A549 (cell line): ENCODE results near the gene PKD2L1. TPM values are rescaled to one million over a fixed set of nuclear protein-coding genes. Genes with fewer than 3 reads are reported as not detected.
"Not testable (repeated sequence)": the region's sequence is repeated elsewhere in the genome, so short reads cannot be mapped to it uniquely, and the experiment has no call there.

Experiments used
- ATAC-seq, 2 experiments: fragments of 200-7000 bp in 1 of 2; fragments of >200 bp in 1 of 2; cut with Nextera tagmentation in 1 of 2; cut with Tn5 transposase in 1 of 2; 3 replicates each; pipeline versions ENCODE4 v1.8.0 to v1.9.1; 2018 to 2020; ENCODE audit warnings: mild to moderate bottlenecking in 1 of 2, moderate library complexity in 1 of 2
- CTCF ChIA-PET: fragments of 300-600 bp; sonication (Branson Sonifier 250); formaldehyde crosslinking; extraction: SDS; loops from one replicate; lab custom pipeline; 2021; ENCODE audit warnings: antibody characterized with exemption, inconsistent platforms; lab: Yijun Ruan, JAX
- POLR2A ChIA-PET: fragments of 350-600 bp; formaldehyde crosslinking; extraction: SDS; loops from one replicate; lab custom pipeline; 2021; ENCODE audit warnings: antibody characterized with exemption, inconsistent platforms; lab: Yijun Ruan, JAX
- DNase-seq, 2 experiments: peaks; one replicate each; pipeline versions ENCODE4 v3.0.0 to v3.0.0-alpha.2; 2011 to 2016; ENCODE audit warnings: low read depth in 1 of 2, low spot score in 1 of 2
- FAIRE-seq: peaks from 2 replicates; lab custom pipeline; 2011; peaks lifted over from hg19 to GRCh38; lab: Jason Lieb, UNC
- H3K27ac ChIP-seq, 2 experiments: fragments of >200 bp; sonication (Bioruptor Twin); formaldehyde crosslinking; 3 replicates each; pipeline ENCODE4 v1.5.1; 2016 to 2017
- H3K4me1 ChIP-seq: fragments of >200 bp; sonication (Bioruptor Twin); formaldehyde crosslinking; 3 replicates; pipeline ENCODE4 v1.6.1; 2016
- H3K4me2 ChIP-seq: fragments of >200 bp; sonication (Bioruptor Twin); formaldehyde crosslinking; 3 replicates; pipeline ENCODE4 v1.6.1; 2016
- H3K4me3 ChIP-seq: fragments of >200 bp; sonication (Bioruptor Twin); formaldehyde crosslinking; 3 replicates; pipeline ENCODE4 v1.5.1; 2016
- H3K9me3 ChIP-seq: fragments of >200 bp; sonication (Bioruptor Twin); formaldehyde crosslinking; 3 replicates; pipeline ENCODE4 v1.6.1; 2016
- ATOH8 ChIP-seq: fragments of 250-450 bp; sonication (Bioruptor Pico); IDR thresholded peaks from 2 replicates; pipeline ENCODE4 v1.5.0; 2020; ENCODE audit warnings: low read depth, mild to moderate bottlenecking, moderate library complexity
- CEBPB ChIP-seq, 2 experiments: fragments of >200 bp in 1 of 2; sonication (Bioruptor Twin) in 1 of 2; formaldehyde crosslinking in 1 of 2; IDR thresholded peaks; 2 replicates each; pipeline ENCODE4 v1.6.1; 2012 to 2016
- EP300 ChIP-seq, 2 experiments: fragments of >200 bp; sonication (Bioruptor Twin); formaldehyde crosslinking; IDR thresholded peaks; 2 replicates in 1 of 2; 3 replicates in 1 of 2; pipeline ENCODE4 v1.6.1; 2016 to 2017
- HES2 ChIP-seq: fragments of >200 bp; sonication (Bioruptor Twin); formaldehyde crosslinking; IDR thresholded peaks from 2 replicates; pipeline ENCODE4 v1.6.1; 2016
- HOXA7 ChIP-seq: fragments of 250-450 bp; sonication (Bioruptor Pico); IDR thresholded peaks from 2 replicates; pipeline ENCODE4 v1.5.0; 2020; ENCODE audit warnings: mild to moderate bottlenecking, moderate library complexity
- HOXB5 ChIP-seq: fragments of 250-450 bp; sonication (Bioruptor Pico); IDR thresholded peaks from 2 replicates; pipeline ENCODE4 v1.5.0; 2020; ENCODE audit warnings: mild to moderate bottlenecking, moderate library complexity
- JUNB ChIP-seq: fragments of >200 bp; sonication (Bioruptor Twin); formaldehyde crosslinking; IDR thresholded peaks from 2 replicates; pipeline ENCODE4 v1.6.1; 2016
- MYC ChIP-seq: IDR thresholded peaks from 2 replicates; pipeline ENCODE4 v1.6.1; 2012; ENCODE audit warnings: mild to moderate bottlenecking, inconsistent platforms, low read length, improper control_type of control experiment, borderline replicate concordance
- NFE2L2 ChIP-seq: fragments of 150-350 bp; conservative IDR thresholded peaks from 2 replicates; pipeline ENCODE4 v1.6.1; 2014; ENCODE audit warnings: low read length
- PHF8 ChIP-seq: fragments of 200-600 bp; sonication (generic); IDR thresholded peaks from 2 replicates; pipeline ENCODE4 v1.6.1; 2016; ENCODE audit warnings: low read depth, mild to moderate bottlenecking, antibody characterized with exemption, moderate library complexity, borderline replicate concordance
- RCOR1 ChIP-seq: fragments of 150-350 bp; IDR thresholded peaks from 2 replicates; pipeline ENCODE4 v1.6.1; 2014; ENCODE audit warnings: antibody characterized with exemption, low read length, low read depth
- SREBF2 ChIP-seq: fragments of 450-650 bp; IDR thresholded peaks from 2 replicates; pipeline ENCODE4 v1.6.1; 2014; ENCODE audit warnings: mild to moderate bottlenecking, moderate library complexity
- ZSCAN20 ChIP-seq: fragments of 250-450 bp; sonication (Bioruptor Pico); IDR thresholded peaks from 2 replicates; pipeline ENCODE4 v1.8.0; 2022; ENCODE audit warnings: mild to moderate bottlenecking, moderate library complexity
- WGBS: methylation state at CpG from one replicate; pipeline ENCODE4 v1.1.6; 2017; ENCODE audit errors: missing lambda C conversion rate; 5-methylcytosine and 5-hydroxymethylcytosine counted together
- polyA plus RNA-seq, 4 experiments: library from polyadenylated mRNA; depleted of rRNA in 3 of 4; stranded (reverse); fragments of >200 nt; fragmentation: RNase III in 1 of 4; extraction: RNeasy Plus Mini Kit Qiagen cat#74134 plus additional on column Dnase treatment in 1 of 4; gene quantifications; 2 replicates in 3 of 4; 3 replicates in 1 of 4; pipeline ENCODE4 v1.2.3, GENCODE V29; 2011 to 2017
- TF ChIP-seq, protein P1 (sequence below): fragments of >200 bp; sonication (Bioruptor Twin); formaldehyde crosslinking; IDR thresholded peaks from 3 replicates; pipeline ENCODE4 v1.6.1; 2016
- TF ChIP-seq, protein P2 (sequence below): fragments of 450-650 bp; IDR thresholded peaks from 2 replicates; pipeline ENCODE4 v1.6.1; 2014; ENCODE audit warnings: antibody characterized with exemption

PKD2L1 gene
- polyA plus RNA-seq, 2 of the 4 experiments (the other 2 are of a cell fraction), result 0.06 to 0.10 TPM

- peak in 1 of 2 experiments; percentile 14; a peak in 1 of 6 replicates for ATAC-seq
- TF ChIP-seq EP300 (IDR thresholded peaks at IDR 0.05) (no peak), HOXA7 (CRISPR knock-in tag) (no peak), ATOH8 (no peak), SREBF2 (no peak), HOXB5 (CRISPR knock-in tag) (no peak), HES2 (no peak), MYC (no peak)
- TF ChIP-seq, protein P1, sequence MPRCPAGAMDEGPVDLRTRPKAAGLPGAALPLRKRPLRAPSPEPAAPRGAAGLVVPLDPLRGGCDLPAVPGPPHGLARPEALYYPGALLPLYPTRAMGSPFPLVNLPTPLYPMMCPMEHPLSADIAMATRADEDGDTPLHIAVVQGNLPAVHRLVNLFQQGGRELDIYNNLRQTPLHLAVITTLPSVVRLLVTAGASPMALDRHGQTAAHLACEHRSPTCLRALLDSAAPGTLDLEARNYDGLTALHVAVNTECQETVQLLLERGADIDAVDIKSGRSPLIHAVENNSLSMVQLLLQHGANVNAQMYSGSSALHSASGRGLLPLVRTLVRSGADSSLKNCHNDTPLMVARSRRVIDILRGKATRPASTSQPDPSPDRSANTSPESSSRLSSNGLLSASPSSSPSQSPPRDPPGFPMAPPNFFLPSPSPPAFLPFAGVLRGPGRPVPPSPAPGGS, result no peak
- TF ChIP-seq, protein P2, sequence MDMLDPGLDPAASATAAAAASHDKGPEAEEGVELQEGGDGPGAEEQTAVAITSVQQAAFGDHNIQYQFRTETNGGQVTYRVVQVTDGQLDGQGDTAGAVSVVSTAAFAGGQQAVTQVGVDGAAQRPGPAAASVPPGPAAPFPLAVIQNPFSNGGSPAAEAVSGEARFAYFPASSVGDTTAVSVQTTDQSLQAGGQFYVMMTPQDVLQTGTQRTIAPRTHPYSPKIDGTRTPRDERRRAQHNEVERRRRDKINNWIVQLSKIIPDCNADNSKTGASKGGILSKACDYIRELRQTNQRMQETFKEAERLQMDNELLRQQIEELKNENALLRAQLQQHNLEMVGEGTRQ, result no peak
- CTCF ChIA-PET, result interaction anchor here (0.7 to 2.5 kb wide), 5 partner anchors 13 to 211 kb away, joined by 3 to 10 read pairs (median 4); no protein-coding TSS in a partner anchor
- Histone ChIP-seq H3K4me2 (no peak overlapping the region), H3K27ac (no peak overlapping the region), H3K4me1 (peaks cover 31% of the 10 kb centered on the region), H3K4me3 (no peak overlapping the region), H3K9me3 (no peaks in the 10 kb centered on the region)
- 56% methylated on average over 7 of the region's 9 CpGs for WGBS
- POLR2A ChIA-PET, result interaction anchor here (0.9 kb wide), 1 partner anchor 76 kb away, joined by 3 read pairs; no protein-coding TSS in a partner anchor
- no peak for DNase-seq
- FAIRE-seq, result no peak
Observed at GRCh38 chr10:100297242-100297641, 32.8 kb downstream of the PKD2L1 start.

GRCh38 chr10:100293066-100293465, 37.0 kb downstream of the PKD2L1 start:
- H3K27ac ChIP-seq, result peak overlapping the region in 1 of 2 experiments; percentile 6; a peak in 1 of 6 replicates
- no peak overlapping the region for H3K4me3 ChIP-seq
- FAIRE-seq (no peak), DNase-seq (no peak), ATAC-seq (no peak)
- H3K4me1 ChIP-seq, result peaks cover 13% of the 10 kb centered on the region; the same call in 2 of the 3 replicates
- H3K4me2 ChIP-seq, result no peak overlapping the region
- ChIA-PET CTCF (interaction anchor here (1.3 to 1.4 kb wide), 2 partner anchors 141 to 226 kb away, joined by 4 to 6 read pairs; no protein-coding TSS in a partner anchor), POLR2A (no interaction called here)
- TF ChIP-seq ZSCAN20 (CRISPR knock-in tag) (no peak), CEBPB (IDR thresholded peaks at IDR 0.05) (peak in 1 of 2 experiments; percentile 45; a peak in 2 of 4 replicates)
- no peaks in the 10 kb centered on the region for H3K9me3 ChIP-seq

- DNase-seq, H3K4me3 ChIP-seq, FAIRE-seq, ATAC-seq, POLR2A ChIA-PET, H3K9me3 ChIP-seq, H3K27ac ChIP-seq: not testable (repeated sequence)
- H3K4me2 ChIP-seq, result 0 out of 3 replicates have a peak overlapping the region, but pooled peaks have one; percentile 13
- H3K4me1 ChIP-seq, result peaks cover 15% of the 10 kb centered on the region
- WGBS, result 64% methylated on average over 4 of the region's 4 CpGs
- CTCF ChIA-PET, result interaction anchor here (0.7 to 1.4 kb wide), 3 partner anchors 15 to 269 kb away, joined by 3 to 4 read pairs (median 3); no protein-coding TSS in a partner anchor
Observed at GRCh38 chr10:100292300-100292699, 37.7 kb downstream of the PKD2L1 start.

- FAIRE-seq (no peak), ATAC-seq (no peak), DNase-seq (no peak)
- WGBS, result 53% methylated on average over 3 of the region's 3 CpGs
- Histone ChIP-seq H3K27ac (no peak overlapping the region), H3K4me1 (peaks cover 21% of the 10 kb centered on the region), H3K4me2 (no peak overlapping the region), H3K4me3 (no peak overlapping the region), H3K9me3 (no peaks in the 10 kb centered on the region)
- no peak for TF ChIP-seq JUNB
- no peak for TF ChIP-seq RCOR1
- TF ChIP-seq EP300 (IDR thresholded peaks at IDR 0.05), result no peak
- no peak for TF ChIP-seq MYC
- no peak for TF ChIP-seq NFE2L2
- no peak for TF ChIP-seq PHF8
- POLR2A ChIA-PET, result no interaction called here
- CTCF ChIA-PET, result interaction anchor here (0.9 to 1.2 kb wide), 2 partner anchors 16 to 227 kb away, joined by 3 to 4 read pairs; no protein-coding TSS in a partner anchor
Observed at GRCh38 chr10:100291356-100291755, 38.7 kb downstream of the PKD2L1 start.
